HepG2 (cell line): ENCODE measurements around the gene KCNAB2.

Experiments used
- CTCF ChIP-seq: sonication (generic); formaldehyde crosslinking; IDR thresholded peaks from 2 replicates; pipeline ENCODE4 v1.5.0; 2020; ENCODE audit warnings: mild to moderate bottlenecking, missing genetic modification reagents, moderate library complexity
- FOXK2 ChIP-seq: fragments of 450-650 bp; IDR thresholded peaks from 2 replicates; pipeline ENCODE4 v1.6.1; 2016
- MXI1 ChIP-seq: IDR thresholded peaks from 3 replicates; pipeline ENCODE4 v1.6.1; 2012; ENCODE audit warnings: low read depth, low read length, inconsistent platforms, borderline replicate concordance
- NCOA1 ChIP-seq: sonication (generic); formaldehyde crosslinking; IDR thresholded peaks from 2 replicates; pipeline ENCODE4 v1.9.0; 2021; ENCODE audit warnings: missing genetic modification reagents
- ZBTB33 ChIP-seq: sonication (generic); formaldehyde crosslinking; IDR thresholded peaks from 2 replicates; pipeline ENCODE4 v1.4.0; 2020; ENCODE audit warnings: missing genetic modification reagents
- ZNF138 ChIP-seq: sonication (generic); formaldehyde crosslinking; IDR thresholded peaks from 2 replicates; pipeline ENCODE4 v1.5.0; 2020; ENCODE audit warnings: mild to moderate bottlenecking, low read depth, missing genetic modification reagents
- ZNF33B ChIP-seq: sonication (generic); formaldehyde crosslinking; IDR thresholded peaks from 2 replicates; pipeline ENCODE4 v1.5.1; 2020; ENCODE audit warnings: mild to moderate bottlenecking, missing genetic modification reagents

GRCh38 chr1:6062670-6063069 lies 17.0 kb downstream of the KCNAB2 start:
- TF ChIP-seq CTCF, result no peak
- TF ChIP-seq MXI1, result no peak
- no peak for TF ChIP-seq FOXK2
- TF ChIP-seq NCOA1 (CRISPR knock-in tag), result no peak
- no peak for TF ChIP-seq ZNF138 (CRISPR knock-in tag)
- TF ChIP-seq ZNF33B (CRISPR knock-in tag), result no peak
- TF ChIP-seq ZBTB33 (CRISPR knock-in tag), result no peak
